ENCODE data around the gene SLAMF9. TPM values are rescaled to one million over a fixed set of nuclear protein-coding genes. Genes with fewer than 3 reads are reported as not detected.
A peak's percentile ranks its signal among the peaks of the same experiment; 100 is the strongest.

SLAMF9 gene
- polyA plus RNA-seq, 2 of the 4 experiments (the other 2 are of a cell fraction): 0.22 to 0.25 TPM

- peak overlapping the region; percentile 97 to 99 for H3K27ac ChIP-seq
- DNase-seq (ENCODE audit: low read depth in 1 of 2, low spot score in 1 of 2): peak; percentile 92 to 96
- FAIRE-seq: no peak
- H3K4me3 ChIP-seq: peak overlapping the region; percentile 87
- WGBS (ENCODE audit: missing lambda C conversion rate): 3% methylated on average over 7 of the region's 31 CpGs
- peak; percentile 52 to 62 for ATAC-seq
- H3K9me3 ChIP-seq: no peaks in the 10 kb centered on the region
- H3K4me1 ChIP-seq: peaks cover 50% of the 10 kb centered on the region
- POLR2A ChIA-PET: interaction anchor here (1.1 to 2.4 kb wide), 4 partner anchors 8 to 107 kb away, joined by 5 to 17 read pairs (median 6); partner anchors contain the start of gene PIGM
- CTCF ChIA-PET: interaction anchor here (1.2 to 22.4 kb wide), 8 partner anchors 8 to 84 kb away, joined by 3 to 665 read pairs (median 6); partner anchors contain the start of gene IGSF9
- H3K4me2 ChIP-seq: peak overlapping the region; percentile 97
- peak; percentile 87; the same call in 2 of the 3 replicates for TF ChIP-seq BCL3 (IDR thresholded peaks at IDR 0.05)
- no peak for TF ChIP-seq SREBF2 (IDR thresholded peaks at IDR 0.05)
- no peak for TF ChIP-seq EHF (CRISPR knock-in tag; IDR thresholded peaks at IDR 0.05)
- TF ChIP-seq MAFK (IDR thresholded peaks at IDR 0.05; ENCODE audit: partially characterized antibody): no peak
- TF ChIP-seq ZFP36 (IDR thresholded peaks at IDR 0.05; ENCODE audit: borderline replicate concordance, partially characterized antibody): no peak
- no peak for TF ChIP-seq HOXB5 (CRISPR knock-in tag; IDR thresholded peaks at IDR 0.05)
- TF ChIP-seq KDM1A (IDR thresholded peaks at IDR 0.05; ENCODE audit: low read depth): no peak
- TF ChIP-seq CBX2 (IDR thresholded peaks at IDR 0.05; ENCODE audit: borderline replicate concordance, low read depth): no peak
- TF ChIP-seq RNF2 (IDR thresholded peaks at IDR 0.05; ENCODE audit: borderline replicate concordance, low read depth): no peak
- no peak for TF ChIP-seq BHLHE40 (IDR thresholded peaks at IDR 0.05; ENCODE audit: low read depth, low read length)
- no peak for TF ChIP-seq CHD2 (IDR thresholded peaks at IDR 0.05; ENCODE audit: low read length, partially characterized antibody)
- no peak for TF ChIP-seq HEYL (CRISPR knock-in tag; IDR thresholded peaks at IDR 0.05)
- TF ChIP-seq E2F6 (IDR thresholded peaks at IDR 0.05; ENCODE audit: borderline replicate concordance, low read depth): no peak
- no peak for TF ChIP-seq EHMT2 (IDR thresholded peaks at IDR 0.05; ENCODE audit: low read depth)
- TF ChIP-seq CHD4 (IDR thresholded peaks at IDR 0.05; ENCODE audit: borderline replicate concordance): no peak
- TF ChIP-seq TFCP2L1 (CRISPR knock-in tag; IDR thresholded peaks at IDR 0.05): peak; percentile 53; the same call in 1 of the 2 replicates
- peak; percentile 93 for TF ChIP-seq GATA3 (IDR thresholded peaks at IDR 0.05; ENCODE audit: borderline replicate concordance)
- no peak for TF ChIP-seq MAZ (IDR thresholded peaks at IDR 0.05; ENCODE audit: borderline replicate concordance, low read depth, low read length)
- TF ChIP-seq JUNB (IDR thresholded peaks at IDR 0.05): peak; percentile 91
- 0 out of 2 replicates have a peak, but pooled peaks have one; percentile 7 for TF ChIP-seq MYC (IDR thresholded peaks at IDR 0.05; ENCODE audit: borderline replicate concordance, low read length)
- no peak for TF ChIP-seq KDM5A (IDR thresholded peaks at IDR 0.05)
- peak in 1 of 2 experiments; percentile 55; a peak in 1 of 4 replicates for TF ChIP-seq CEBPB (IDR thresholded peaks at IDR 0.05)
- no peak for TF ChIP-seq ATOH8 (CRISPR knock-in tag; IDR thresholded peaks at IDR 0.05; ENCODE audit: low read depth)
- peak; percentile 90 to 91 for TF ChIP-seq EP300 (IDR thresholded peaks at IDR 0.05)
- TF ChIP-seq FOSB (CRISPR knock-in tag; IDR thresholded peaks at IDR 0.05): peak; percentile 77
- no peak for TF ChIP-seq RCOR1 (IDR thresholded peaks at IDR 0.05; ENCODE audit: low read depth, low read length)
- TF ChIP-seq HOXA7 (CRISPR knock-in tag; IDR thresholded peaks at IDR 0.05): peak; percentile 88
- TF ChIP-seq PHF8 (IDR thresholded peaks at IDR 0.05; ENCODE audit: borderline replicate concordance, low read depth): no peak
- TF ChIP-seq ELK1 (IDR thresholded peaks at IDR 0.05; ENCODE audit: low read depth, low read length): no peak
- no peak for TF ChIP-seq POLR2AphosphoS2 (conservative IDR thresholded peaks at IDR 0.05; ENCODE audit: low read length)
- TF ChIP-seq NR3C1 (IDR thresholded peaks at IDR 0.05): no peak
- TF ChIP-seq FOXS1 (CRISPR knock-in tag; IDR thresholded peaks at IDR 0.05): no peak
- TF ChIP-seq JUN (IDR thresholded peaks at IDR 0.05): peak; percentile 52 to 75
- peak; percentile 54; the same call in 1 of the 2 replicates for TF ChIP-seq HMGXB4 (CRISPR knock-in tag; IDR thresholded peaks at IDR 0.05; ENCODE audit: borderline replicate concordance)
- no peak for TF ChIP-seq ZC3H11A (IDR thresholded peaks at IDR 0.05)
- no peak for TF ChIP-seq ZSCAN20 (CRISPR knock-in tag; IDR thresholded peaks at IDR 0.05)
Observed at GRCh38 chr1:159924025-159924790, 29.8 kb downstream of the SLAMF9 start.

Measured in A549 (cell line).